GM21825 (cell line): ENCODE data around the gene HLA-DRA.
"Not testable (repeated sequence)": the region's sequence is repeated elsewhere in the genome, so short reads cannot be mapped to it uniquely, and the experiment has no call there.

Experiments used
- ATAC-seq: cut with Tn5 transposase; IDR thresholded peaks from one replicate; pipeline ENCODE4 v1.9.1; 2021; ENCODE audit warnings: mild to moderate bottlenecking, moderate library complexity; ENCODE audit not compliant: unreplicated experiment

HLA-DRA gene

DNA sequence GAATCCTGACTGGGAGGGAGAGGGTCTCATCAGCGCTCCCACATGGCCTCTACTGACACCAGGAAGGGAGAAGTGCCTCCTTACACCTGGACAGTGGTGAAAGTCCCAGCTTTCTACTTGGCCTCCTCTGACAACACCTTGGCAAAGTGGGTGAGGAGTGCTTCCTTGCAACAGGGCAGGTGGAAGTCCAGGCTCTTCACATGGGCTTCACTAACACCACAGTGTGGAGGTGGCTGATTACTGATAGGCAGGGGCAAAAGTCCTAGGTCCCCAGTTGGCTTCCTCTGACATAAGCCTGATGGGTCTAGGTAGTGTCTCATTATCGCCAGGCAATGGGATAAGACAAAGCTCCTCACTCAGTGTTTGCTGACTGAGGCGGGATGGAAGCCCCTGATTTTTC is 9.5 kb upstream of the HLA-DRA start:
- ATAC-seq: no peak

DNA sequence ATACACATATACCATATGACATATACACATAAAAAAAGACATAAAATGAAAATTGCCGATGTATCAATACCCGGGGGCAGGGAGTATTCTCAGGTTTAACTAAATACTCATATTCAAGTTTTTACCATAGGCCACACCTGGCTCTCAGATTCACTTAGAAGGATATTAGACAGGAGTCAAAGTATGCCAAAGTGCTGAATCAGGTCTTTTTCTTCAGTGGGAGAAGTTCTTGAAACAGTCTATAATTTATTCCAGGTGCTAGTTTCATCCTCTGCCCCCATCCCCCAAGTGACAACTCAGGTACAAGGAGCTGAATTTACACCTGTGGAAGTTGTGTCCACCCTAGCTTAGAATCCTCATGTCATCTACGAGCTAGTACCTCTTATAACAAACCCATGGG is 8.5 kb upstream of the HLA-DRA start:
- no peak for ATAC-seq

DNA sequence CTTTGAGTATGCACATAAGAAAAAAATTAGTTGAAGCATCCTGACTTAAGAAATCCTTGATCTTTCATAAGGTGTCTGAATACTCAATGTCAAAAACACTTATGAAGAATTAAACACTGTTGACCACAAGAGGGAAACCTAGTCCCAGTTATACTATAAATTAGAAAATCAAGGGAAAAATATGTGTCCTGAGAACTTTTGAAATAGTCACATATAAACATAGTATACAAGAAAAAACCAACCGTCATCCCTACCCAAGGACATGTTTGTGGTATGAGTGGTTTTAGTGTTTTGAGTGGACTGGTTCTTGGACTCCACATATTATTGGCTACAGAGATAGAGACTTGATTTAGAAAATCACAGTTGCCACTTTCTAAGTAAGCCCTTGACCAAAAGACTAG is 7.6 kb upstream of the HLA-DRA start:
- no peak for ATAC-seq

DNA sequence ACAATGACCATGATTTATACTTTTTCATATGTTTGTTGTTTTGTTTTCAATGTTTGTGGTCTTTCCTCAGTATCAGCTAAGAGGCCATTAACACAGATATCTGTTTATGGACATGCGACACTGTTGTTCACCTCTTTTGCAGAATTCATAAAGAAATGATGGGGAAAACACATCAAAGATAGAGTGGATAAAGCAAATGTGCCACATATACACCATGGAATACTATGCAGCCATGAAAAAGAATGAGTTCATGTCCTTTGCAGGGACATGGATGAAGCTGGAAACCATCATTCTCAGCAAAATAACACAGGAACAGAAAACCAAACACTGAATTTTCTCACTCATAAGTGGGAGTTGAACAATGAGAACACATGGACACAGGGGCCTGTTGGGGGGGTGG is 5.7 kb upstream of the HLA-DRA start:
- not testable (repeated sequence) for ATAC-seq

DNA sequence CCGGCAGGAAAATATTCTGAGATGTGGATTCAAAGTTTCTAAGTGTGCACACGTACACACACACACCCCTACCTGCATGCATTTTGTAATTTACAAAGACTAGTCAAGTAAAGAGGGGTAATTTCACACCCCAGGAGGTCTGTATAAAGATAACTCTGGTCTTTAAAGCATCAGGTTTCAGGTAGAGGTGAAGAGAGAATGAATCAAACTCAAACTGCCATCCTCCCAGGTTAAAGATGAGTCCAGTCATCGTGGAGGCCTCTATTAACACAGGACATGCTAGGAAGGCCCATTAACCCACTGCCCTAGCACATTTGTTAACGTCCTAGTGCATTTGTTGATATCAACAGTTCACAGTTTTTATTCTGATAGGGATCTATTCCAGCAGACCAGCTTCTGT is 3.5 kb upstream of the HLA-DRA start:
- no peak for ATAC-seq

DNA sequence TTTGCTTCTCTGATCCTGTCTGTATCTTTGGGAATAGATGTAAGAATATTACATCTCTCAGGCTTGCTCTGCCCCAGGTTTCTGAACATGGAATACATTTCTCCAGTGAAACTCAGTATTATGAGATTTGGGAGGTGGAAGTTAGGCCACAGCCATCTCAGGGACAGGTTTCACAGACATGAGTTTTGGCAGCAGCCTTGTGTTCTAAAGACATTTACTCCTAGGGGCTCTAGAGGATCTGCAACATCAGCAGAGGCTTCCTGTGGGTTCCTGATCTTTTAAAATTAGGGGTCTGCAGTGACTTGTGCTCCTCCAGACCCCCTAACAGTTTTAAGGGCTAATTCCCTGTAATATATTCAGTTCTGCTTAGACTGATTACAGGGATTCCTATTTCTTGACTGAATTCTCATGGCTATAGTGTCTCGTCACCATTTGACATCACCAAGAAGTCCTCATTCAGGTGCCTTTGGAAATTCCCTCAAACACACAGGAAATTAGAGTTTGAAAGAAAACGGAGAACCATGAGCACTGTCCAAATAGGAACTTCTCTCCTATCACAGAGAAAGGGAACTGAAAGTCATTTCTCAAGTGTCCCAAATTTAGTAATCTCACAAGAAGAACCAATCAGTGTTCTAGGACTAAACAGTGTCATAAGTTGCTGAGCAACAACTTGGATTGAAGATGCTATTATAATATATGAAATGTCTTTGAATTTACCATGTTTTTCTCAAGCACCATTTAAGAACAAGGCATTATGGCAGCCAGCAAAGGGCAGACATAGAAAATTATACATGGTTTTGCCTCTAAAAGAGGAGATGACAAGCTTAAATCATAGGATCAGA is 2.5 kb upstream of the HLA-DRA start:
- ATAC-seq: peak; percentile 65

DNA sequence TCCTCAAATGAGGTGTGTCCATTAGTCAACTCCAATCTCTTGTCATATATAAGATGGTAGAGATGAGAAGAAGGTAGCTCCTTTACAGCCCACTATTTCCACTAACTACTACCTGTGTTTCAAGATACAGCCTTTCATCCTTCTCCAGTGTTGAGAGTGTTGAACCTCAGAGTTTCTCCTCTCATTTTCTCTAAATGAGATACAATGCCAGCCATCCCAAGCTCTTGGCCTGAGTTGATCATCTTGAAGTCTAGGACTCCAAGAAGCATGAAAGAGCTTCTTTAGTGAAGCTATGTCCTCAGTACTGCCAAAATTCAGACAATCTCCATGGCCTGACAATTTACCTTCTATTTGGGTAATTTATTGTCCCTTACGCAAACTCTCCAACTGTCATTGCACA is 548 bp upstream of the HLA-DRA start:
- ATAC-seq: no peak

DNA sequence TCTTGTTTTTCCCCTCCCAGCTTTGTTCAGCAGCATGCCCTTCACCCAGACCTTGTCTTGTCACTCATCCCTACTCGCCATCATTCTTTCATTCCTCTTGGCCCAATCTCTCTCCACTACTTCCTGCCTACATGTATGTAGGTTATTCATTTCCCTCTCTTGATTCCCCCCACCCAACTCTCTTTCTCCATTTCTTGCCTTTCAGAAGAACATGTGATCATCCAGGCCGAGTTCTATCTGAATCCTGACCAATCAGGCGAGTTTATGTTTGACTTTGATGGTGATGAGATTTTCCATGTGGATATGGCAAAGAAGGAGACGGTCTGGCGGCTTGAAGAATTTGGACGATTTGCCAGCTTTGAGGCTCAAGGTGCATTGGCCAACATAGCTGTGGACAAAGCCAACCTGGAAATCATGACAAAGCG is 2.6 kb downstream of the HLA-DRA start:
- ATAC-seq: no peak

DNA sequence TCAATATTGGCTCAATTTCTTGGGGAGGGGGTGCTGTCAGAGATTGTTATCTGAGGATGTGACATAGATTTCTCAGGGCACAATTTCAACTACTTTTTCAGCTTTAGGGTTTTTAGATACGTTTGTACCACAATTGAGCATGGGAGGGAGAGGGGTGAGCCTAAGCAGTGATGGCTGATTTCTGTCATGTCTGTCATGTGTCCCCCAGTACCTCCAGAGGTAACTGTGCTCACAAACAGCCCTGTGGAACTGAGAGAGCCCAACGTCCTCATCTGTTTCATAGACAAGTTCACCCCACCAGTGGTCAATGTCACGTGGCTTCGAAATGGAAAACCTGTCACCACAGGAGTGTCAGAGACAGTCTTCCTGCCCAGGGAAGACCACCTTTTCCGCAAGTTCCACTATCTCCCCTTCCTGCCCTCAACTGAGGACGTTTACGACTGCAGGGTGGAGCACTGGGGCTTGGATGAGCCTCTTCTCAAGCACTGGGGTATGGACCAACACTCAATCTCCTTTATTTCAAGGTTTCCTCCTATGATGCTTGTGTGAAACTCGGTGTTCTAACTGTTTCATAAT is 3.4 kb downstream of the HLA-DRA start:
- no peak for ATAC-seq

DNA sequence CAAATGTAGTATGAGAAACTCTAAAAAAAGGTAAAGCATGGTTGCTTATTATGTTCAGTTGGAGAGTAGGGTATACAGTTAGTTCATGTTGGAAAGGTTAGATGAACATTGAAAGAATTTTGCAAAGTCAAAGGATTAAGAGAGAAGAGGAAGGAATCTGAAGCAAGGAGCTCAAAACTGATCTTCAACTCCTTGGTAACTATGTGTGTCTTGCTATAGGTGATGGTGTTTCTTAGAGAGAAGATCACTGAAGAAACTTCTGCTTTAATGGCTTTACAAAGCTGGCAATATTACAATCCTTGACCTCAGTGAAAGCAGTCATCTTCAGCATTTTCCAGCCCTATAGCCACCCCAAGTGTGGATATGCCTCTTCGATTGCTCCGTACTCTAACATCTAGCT is 4.7 kb downstream of the HLA-DRA start:
- no peak for ATAC-seq

DNA sequence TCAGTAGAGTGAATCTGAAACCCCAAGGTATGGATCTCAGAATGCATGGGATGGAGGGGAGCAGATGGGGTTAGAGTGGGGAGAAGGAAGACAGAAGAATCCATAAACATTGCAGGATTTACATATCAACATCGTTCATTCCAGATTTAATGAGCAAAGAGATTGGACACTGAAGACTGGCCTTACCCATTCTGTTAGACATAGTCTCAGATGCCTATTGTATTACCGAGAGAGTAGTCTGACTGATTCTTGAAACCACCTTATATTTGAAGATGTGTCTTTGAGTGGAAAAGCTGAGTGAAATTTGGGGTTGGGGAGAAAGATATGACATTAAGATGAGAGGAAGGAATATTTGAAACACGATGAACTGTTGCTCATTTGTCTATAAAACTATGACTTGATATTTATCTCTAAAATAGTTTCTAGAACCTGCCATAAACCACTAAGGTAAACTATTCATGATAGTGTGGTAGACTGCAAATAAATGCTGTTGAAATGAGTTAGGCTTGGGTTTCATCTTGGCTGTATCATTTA is 5.7 kb downstream of the HLA-DRA start:
- no peak for ATAC-seq

DNA sequence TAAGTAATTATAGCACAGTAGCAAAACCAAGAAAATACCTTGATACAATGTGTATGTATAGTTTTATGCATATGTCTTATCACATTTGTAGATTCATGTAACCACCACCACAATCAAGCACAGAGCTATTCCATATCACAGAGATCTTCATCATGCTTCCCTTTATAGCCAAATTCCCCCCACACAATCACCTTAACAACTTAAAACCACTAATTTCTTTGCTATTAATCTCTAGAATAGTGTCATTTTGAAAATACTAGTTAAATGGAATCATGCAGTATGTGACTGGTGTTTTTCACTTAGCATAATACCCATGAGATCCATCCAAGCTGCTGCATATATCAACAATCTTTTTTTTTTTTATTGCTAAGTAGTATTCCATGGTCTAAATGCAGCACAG is 8.2 kb downstream of the HLA-DRA start:
- ATAC-seq: no peak

DNA sequence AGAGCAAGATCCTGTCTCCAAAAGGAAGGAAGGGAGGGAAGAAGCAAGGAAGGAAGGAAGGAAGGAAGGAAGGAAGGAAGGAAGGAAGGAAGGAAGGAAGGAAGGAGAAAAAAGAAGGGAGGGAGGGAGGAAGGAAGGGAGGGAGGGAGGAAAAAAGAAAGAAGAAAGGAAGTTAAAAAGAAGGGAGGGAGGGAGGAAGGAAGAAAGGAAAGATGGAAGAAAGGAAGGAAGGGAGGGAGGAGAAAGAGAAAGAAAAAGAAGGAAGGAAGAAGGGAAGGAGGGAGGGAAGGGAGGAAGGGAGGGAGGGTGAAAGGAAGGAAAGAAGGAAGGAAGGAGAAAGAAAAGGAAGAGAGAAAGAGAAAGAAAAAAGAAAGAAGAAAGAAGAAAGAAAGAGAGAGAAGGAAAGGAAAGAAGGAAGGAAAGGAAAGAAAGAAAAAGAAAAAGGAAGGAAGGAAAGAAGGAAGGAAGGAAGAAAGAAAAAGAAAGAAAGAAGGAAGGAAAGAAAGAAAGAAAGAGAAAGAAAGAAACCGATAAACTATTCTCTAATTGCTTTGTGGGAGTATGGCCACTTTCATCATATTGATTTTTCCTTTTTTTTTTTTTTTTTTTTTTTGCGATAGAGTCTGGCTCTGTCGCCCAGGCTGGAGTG is 9.5 kb downstream of the HLA-DRA start:
- ATAC-seq: no peak

DNA sequence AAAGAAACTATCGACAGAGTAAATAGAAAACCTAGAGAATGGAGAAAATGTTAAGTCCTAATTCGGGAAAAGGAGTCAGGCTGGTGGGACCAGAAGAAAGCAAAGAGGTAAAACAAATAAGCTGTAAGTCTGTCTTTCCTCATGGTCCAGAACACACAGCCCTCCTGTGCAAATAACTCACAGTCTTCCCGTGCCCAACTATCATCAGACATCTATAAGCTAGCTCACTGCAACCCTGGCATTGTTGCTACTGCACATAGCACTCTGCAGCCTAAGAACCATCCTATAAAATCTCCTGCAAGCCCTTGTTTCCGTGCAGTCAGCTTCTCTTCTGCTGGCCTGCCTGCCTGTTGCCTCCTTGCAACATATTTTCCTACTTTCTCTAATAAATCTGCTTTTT is 17.4 kb downstream of the HLA-DRA start:
- ATAC-seq: no peak

DNA sequence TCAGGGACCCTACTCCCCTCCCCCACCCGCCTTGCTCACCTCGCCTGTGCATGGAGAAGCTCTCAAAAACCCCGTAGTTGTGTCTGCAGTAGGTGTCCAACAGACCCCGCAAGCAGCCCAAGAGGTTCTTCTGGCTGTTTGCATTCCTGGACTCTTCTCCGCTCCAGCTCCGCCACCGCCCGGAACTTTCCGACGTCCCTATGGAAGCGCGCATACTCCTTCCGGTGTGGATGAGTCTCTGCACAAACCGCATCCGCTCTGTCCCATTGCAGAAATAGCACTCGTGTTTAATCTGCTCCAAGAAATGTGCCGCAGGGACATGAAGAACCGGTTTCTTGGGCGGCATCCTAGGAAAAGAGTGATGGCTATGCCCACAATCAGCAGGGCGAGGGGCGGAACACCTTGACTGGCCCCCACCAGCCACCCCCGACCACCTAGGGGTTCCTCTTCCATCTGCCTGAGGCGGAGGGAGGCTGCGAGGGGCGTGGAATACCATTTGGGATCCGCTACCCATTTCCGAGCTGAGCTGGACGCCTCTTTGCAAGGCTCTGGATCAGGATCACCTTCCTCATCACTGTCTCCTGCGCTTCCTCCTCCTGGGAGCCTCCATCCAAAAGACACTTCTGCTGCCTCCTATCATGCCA is 20.2 kb downstream of the HLA-DRA start:
- ATAC-seq: no peak

DNA sequence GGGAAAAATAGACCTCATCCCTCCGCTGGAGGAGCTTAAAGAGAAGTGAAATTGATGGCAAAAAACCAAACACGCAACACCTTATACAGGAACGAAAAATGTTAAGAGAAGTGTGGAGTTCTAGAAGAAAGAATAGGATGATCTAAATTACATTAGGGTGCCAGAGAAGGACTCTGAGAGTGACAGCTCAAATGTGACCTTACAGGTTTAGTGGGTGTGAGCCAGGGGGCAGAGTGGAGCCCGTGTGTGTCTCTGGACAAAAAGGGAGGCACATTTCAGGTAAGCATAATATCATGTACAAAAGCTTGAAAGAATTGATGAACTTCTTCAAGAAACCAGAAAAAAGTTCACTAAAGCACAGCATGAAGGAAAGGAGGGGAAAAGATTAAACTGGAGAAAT is 20.8 kb downstream of the HLA-DRA start:
- no peak for ATAC-seq

DNA sequence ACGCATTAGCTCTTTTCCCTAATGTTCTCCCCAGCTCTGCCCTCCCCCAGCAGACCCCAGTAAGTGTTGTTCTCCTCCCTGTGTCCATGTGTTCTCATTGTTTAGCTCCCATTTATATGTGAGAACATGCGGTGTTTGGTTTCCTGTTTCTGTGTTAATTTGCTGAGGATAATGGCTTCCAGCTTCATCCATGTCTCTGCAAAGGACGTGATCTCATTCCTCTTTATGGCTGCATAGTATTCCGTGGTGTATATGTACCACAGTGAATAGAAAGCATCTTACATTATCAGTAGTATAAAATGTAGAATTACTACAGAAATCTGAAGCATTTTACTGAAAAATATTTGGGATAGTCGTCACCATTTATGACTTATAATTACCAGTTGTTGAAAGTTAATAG is 21.8 kb downstream of the HLA-DRA start:
- ATAC-seq: no peak

DNA sequence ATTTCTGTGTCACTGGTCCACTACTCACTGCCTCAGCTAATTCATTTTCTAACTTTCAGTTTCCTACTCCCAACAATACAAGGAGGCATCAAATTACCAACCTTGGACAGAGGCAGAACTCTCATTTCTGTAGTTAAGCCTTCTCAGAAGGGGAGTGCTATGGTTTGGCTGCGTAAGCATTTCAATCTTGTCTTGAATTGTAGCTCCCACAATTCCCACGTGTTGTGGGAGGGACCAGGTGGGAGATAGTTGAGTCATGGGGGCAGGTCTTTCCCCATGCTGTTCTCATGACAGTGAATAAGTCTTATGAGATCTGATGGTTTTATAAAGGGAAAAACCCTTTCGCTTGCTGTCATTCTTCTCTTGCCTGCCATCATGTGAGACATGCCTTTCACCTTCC is 22.9 kb downstream of the HLA-DRA start:
- ATAC-seq: peak; percentile 78

DNA sequence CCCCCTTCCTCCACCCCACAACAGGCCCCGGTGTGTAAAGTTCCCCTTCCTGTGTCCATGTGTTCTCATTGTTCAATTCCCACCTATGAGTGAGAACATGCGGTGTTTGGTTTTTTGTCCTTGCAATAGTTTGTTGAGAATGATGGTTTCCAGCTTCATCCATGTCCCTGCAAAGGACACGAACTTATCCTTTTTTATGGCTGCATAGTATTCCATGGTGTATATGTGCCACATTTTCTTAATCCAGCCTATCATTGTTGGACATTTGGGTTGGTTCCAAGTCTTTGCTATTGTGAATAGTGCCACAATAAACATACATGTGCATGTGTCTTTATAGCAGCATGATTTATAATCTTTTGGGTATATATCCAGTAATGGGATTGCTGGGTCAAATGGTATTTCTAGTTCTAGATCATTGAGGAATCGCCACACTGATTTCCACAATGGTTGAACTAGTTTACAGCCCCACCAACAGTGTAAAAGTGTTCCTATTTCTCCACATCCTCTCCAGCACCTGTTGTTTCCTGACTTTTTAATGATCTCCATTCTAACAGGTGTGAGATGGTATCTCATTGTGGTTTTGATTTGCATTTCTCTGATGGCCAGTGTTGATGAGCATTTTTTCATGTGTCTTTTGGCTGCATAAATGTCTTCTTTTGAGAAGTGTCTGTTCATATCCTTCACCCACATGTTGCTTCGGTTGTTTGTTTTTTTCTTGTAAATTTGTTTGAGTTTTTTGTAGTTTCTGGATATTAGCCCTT is 28.2 kb downstream of the HLA-DRA start:
- ATAC-seq: not testable (repeated sequence)

DNA sequence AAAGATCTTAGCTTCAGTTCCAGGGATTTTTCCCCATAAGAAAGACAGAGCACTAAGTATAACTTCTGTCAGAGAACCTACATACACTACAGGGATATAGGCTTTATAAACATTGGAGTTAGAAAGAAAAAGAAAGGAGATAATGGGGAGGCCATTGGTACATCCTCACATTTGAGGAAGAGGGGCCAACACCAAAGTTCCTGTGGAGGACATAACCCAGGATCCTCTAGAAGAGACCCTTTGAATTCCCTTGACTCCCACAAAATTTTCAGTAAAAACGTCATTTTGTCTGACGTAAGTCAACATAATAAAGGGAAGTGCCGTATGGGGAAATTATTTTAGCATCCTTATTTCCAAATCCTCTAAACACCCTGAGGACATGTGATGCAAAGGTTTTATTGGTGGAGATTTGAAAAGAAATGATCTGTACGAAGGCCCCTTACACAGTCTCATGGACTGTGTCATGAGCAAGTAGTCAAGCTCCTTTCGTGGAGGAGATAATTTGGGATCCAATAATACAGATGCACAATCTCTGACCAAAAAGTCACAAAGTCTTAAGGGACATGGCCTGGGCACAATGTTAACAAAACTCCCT is 33.2 kb downstream of the HLA-DRA start:
- ATAC-seq: no peak
